HL-60 (cell line): Measurements from ENCODE around the gene SYNJ2.

ENCODE experiments used
- DNase-seq, 2 experiments: peaks; one replicate each; pipeline ENCODE4 v3.0.0-alpha.2; 2010 to 2020; ENCODE audit warnings: low read depth in 1 of 2, low spot score in 1 of 2
- H3K27ac ChIP-seq: fragments of 250-450 bp; sonication (Bioruptor Pico); replicated peaks from 2 replicates; pipeline ENCODE4 v1.5.1; 2020; ENCODE audit warnings: mild to moderate bottlenecking, moderate library complexity
- H3K27me3 ChIP-seq: fragments of 250-450 bp; sonication (Bioruptor Pico); 2 replicates; pipeline ENCODE4 v1.5.1; 2021; ENCODE audit warnings: mild to moderate bottlenecking, moderate library complexity; ENCODE audit not compliant: insufficient read depth, poor library complexity, severe bottlenecking
- H3K4me3 ChIP-seq: replicated peaks from 2 replicates; pipeline ENCODE4 v1.5.1; 2011; ENCODE audit warnings: mild to moderate bottlenecking, control low read depth, low read length; ENCODE audit not compliant: insufficient read depth
- GABPA ChIP-seq: IDR thresholded peaks from 2 replicates; pipeline ENCODE4 v1.6.1; 2012; ENCODE audit warnings: low read depth
- POLR2AphosphoS5 ChIP-seq: IDR thresholded peaks from 2 replicates; pipeline ENCODE4 v1.6.1; 2012; ENCODE audit warnings: low read depth
- SPI1 ChIP-seq: IDR thresholded peaks from 2 replicates; pipeline ENCODE4 v1.6.1; 2012; ENCODE audit warnings: low read depth, mild to moderate bottlenecking, borderline replicate concordance
- TF ChIP-seq, protein P1 (sequence below): IDR thresholded peaks from one replicate; pipeline ENCODE4 v1.5.1; 2011; ENCODE audit warnings: low read length, control low read depth, inconsistent platforms; ENCODE audit not compliant: insufficient read depth
- TF ChIP-seq, protein P2 (sequence below): IDR thresholded peaks from 2 replicates; pipeline ENCODE4 v1.6.1; 2012; ENCODE audit warnings: low read depth; ENCODE audit not compliant: insufficient replicate concordance

Gene SYNJ2

DNA sequence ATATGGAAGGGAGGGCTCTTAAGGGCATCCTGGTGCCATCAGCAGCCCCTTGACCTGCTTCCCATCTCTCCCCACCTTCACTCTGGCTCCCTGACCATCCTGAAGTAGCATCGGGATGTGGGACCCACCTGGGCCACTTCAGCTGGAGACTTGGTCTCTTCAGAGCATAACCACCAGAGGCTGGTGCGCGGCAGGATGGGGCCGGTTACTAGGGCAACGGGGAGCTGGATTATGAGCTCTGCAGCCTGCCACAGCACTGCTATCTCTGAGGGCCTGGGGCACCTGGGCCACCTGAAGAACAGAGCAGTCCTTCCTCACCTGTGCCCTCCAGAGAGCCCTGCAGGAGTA is 79.7 kb downstream of the SYNJ2 start:
- no peak overlapping the region for H3K27ac ChIP-seq
- TF ChIP-seq, protein P1, sequence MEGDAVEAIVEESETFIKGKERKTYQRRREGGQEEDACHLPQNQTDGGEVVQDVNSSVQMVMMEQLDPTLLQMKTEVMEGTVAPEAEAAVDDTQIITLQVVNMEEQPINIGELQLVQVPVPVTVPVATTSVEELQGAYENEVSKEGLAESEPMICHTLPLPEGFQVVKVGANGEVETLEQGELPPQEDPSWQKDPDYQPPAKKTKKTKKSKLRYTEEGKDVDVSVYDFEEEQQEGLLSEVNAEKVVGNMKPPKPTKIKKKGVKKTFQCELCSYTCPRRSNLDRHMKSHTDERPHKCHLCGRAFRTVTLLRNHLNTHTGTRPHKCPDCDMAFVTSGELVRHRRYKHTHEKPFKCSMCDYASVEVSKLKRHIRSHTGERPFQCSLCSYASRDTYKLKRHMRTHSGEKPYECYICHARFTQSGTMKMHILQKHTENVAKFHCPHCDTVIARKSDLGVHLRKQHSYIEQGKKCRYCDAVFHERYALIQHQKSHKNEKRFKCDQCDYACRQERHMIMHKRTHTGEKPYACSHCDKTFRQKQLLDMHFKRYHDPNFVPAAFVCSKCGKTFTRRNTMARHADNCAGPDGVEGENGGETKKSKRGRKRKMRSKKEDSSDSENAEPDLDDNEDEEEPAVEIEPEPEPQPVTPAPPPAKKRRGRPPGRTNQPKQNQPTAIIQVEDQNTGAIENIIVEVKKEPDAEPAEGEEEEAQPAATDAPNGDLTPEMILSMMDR = no peak
- no peak for TF ChIP-seq SPI1
- TF ChIP-seq POLR2AphosphoS5 = no peak
- TF ChIP-seq, protein P2, sequence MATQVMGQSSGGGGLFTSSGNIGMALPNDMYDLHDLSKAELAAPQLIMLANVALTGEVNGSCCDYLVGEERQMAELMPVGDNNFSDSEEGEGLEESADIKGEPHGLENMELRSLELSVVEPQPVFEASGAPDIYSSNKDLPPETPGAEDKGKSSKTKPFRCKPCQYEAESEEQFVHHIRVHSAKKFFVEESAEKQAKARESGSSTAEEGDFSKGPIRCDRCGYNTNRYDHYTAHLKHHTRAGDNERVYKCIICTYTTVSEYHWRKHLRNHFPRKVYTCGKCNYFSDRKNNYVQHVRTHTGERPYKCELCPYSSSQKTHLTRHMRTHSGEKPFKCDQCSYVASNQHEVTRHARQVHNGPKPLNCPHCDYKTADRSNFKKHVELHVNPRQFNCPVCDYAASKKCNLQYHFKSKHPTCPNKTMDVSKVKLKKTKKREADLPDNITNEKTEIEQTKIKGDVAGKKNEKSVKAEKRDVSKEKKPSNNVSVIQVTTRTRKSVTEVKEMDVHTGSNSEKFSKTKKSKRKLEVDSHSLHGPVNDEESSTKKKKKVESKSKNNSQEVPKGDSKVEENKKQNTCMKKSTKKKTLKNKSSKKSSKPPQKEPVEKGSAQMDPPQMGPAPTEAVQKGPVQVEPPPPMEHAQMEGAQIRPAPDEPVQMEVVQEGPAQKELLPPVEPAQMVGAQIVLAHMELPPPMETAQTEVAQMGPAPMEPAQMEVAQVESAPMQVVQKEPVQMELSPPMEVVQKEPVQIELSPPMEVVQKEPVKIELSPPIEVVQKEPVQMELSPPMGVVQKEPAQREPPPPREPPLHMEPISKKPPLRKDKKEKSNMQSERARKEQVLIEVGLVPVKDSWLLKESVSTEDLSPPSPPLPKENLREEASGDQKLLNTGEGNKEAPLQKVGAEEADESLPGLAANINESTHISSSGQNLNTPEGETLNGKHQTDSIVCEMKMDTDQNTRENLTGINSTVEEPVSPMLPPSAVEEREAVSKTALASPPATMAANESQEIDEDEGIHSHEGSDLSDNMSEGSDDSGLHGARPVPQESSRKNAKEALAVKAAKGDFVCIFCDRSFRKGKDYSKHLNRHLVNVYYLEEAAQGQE = no peak
- no peak for TF ChIP-seq GABPA

DNA sequence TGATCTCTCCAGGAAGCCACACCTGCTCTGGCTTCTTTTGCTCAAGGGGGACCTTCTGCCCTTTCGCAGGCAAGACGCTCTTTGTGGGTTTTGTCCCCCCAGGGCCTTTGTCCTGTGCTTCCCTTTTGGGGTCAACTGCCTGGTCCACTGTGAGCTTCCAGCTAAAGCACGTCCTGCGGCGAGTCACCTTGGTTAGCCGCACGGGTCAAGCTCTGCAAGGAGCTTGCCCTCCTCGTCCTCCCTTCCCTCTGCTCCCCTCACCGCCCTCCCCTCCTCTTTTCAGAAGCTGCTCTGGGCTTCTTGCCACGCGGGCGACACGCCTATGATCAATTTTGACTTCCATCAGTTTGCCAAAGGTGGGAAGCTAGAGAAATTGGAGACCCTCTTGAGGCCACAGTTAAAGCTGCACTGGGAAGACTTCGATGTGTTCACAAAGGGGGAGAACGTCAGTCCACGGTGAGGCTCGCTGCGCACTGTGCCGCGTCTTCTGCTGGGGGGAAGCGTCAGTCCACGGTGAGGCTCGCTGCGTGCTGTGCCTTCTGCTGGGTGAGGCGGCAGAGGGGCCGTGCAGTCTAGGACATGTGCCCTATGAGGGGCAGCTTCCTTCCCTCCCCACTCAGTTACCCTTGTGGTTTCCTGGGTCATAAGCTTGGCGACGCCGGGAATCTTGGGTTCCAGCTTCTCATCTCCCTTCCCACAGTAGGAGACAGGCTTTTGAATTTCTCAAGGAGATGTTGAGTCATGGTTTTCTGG is 80.2 kb downstream of the SYNJ2 start:
- TF ChIP-seq GABPA (no peak), POLR2AphosphoS5 (no peak), SPI1 (no peak)
- TF ChIP-seq, protein P1 = no peak
- TF ChIP-seq, protein P2 = no peak
- no peak for DNase-seq
- Histone ChIP-seq H3K27ac (no peak overlapping the region), H3K27me3 (no peaks in the 10 kb centered on the region), H3K4me3 (no peak overlapping the region)

More for the DNA sequence above, 79.7 kb downstream of the SYNJ2 start:
- no peak overlapping the region for H3K4me3 ChIP-seq
- no peak for DNase-seq
- H3K27me3 ChIP-seq = no peaks in the 10 kb centered on the region

DNA sequence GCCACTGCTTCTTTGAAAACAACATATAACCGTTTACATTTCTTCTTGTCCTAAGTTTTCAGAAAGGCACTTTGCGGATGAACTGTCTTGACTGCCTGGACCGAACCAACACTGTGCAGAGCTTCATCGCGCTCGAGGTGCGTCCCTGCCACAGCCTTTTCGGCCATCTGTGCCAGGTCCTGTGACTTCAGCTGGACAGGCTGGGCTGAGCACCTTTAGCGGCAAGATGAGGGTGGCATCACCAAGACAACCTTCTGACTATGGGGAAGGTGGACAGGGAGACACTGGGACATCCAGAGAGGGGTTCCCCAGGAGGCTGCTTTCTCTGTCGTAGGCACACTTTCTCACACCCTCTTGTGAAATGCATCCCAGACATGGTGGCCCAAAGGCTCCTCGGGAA is 82.1 kb downstream of the SYNJ2 start:
- H3K27ac ChIP-seq = no peak overlapping the region
- TF ChIP-seq, protein P2 = no peak
- TF ChIP-seq POLR2AphosphoS5 = no peak
- TF ChIP-seq SPI1 = no peak
- TF ChIP-seq, protein P1 = no peak
- TF ChIP-seq GABPA = no peak
- H3K27me3 ChIP-seq = no peaks in the 10 kb centered on the region
- DNase-seq = no peak
- H3K4me3 ChIP-seq = no peak overlapping the region
